Effector memory CD8-positive, alpha-beta T cell (primary cell): ENCODE data around the gene TENT5C.

Source experiments
- ATAC-seq: fragments of 150-1000 bp; cut with Tn5 transposase; replicated peaks from 2 replicates; pipeline ENCODE4 v1.10.0; 2021; ENCODE audit warnings: mild to moderate bottlenecking, moderate library complexity
- DNase-seq, 3 experiments: peaks; one replicate each; pipeline ENCODE4 v3.0.0; 2021
- H3K27ac Mint-ChIP-seq, 2 donors: one replicate each; pipeline ENCODE4 v1.8.0; 2022; ENCODE audit warnings: mild to moderate bottlenecking in 2 of 2, mixed read lengths in 2 of 2, moderate library complexity in 2 of 2
- H3K27me3 Mint-ChIP-seq, 2 donors: one replicate each; pipeline ENCODE4 v1.8.0; 2022; ENCODE audit warnings: mixed read lengths in 2 of 2
- H3K36me3 Mint-ChIP-seq: one replicate; pipeline ENCODE4 v1.8.0; 2022; ENCODE audit warnings: mild to moderate bottlenecking, moderate library complexity, mixed read lengths; ENCODE audit not compliant: insufficient read depth
- H3K4me1 Mint-ChIP-seq, 2 donors: one replicate each; pipeline ENCODE4 v1.8.0; 2022; ENCODE audit warnings: low read depth in 2 of 2, mixed read lengths in 2 of 2
- H3K4me3 Mint-ChIP-seq, 2 donors: one replicate each; pipeline ENCODE4 v1.8.0; 2022; ENCODE audit warnings: mild to moderate bottlenecking in 2 of 2, mixed read lengths in 2 of 2, moderate library complexity in 2 of 2
- H3K9me3 Mint-ChIP-seq, 2 donors: one replicate each; pipeline ENCODE4 v1.8.0; 2022; ENCODE audit warnings: mixed read lengths in 2 of 2

The TENT5C gene

DNA sequence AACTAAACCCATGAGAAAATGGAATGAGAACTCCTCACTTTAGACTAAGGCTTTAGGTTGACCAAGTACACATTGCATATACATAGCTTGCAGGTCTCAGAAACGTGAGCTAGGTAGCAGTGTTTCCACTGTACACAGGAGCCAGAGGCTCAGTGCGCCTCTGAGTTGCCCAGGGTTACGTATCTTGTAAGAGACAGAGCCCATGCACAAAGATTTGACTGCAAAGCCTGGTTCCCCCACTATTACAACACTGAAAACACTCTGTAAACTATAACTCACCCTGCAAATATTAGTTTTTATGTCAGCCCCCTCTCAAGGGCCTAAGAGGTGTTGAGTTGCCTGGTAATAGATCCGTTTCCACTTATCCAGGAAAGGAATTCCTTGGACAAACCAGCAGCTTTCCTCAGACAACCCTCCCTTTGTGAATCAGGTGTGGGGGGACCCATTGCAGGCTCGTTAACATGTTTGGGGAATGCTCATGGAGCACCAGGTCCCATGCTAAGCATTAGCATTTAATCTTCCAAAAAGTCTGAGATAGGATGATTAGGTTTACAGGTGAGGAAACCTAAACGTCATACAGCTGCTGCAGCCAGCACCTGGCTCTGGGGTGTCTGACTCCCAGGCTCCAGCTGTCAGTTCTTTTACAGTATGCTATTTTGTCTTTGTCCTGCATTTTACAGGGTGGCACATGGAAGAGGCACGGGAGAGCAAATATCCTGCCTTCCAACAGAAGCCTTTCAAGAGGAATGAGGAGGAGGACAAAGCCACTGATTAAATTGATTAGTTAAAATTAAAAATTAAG, 25.7 kb downstream of the TENT5C start:
- H3K9me3 Mint-ChIP-seq = no peaks in the 10 kb centered on the region
- ATAC-seq (peak; percentile 25), DNase-seq (no peak)
- no peaks in the 10 kb centered on the region for H3K27me3 Mint-ChIP-seq
- H3K4me3 Mint-ChIP-seq = no peak overlapping the region
- no peak overlapping the region for H3K27ac Mint-ChIP-seq
- peaks cover 48% of the 10 kb centered on the region for H3K36me3 Mint-ChIP-seq
- peaks cover 47 to 65% of the 10 kb centered on the region in 2 donors for H3K4me1 Mint-ChIP-seq

DNA sequence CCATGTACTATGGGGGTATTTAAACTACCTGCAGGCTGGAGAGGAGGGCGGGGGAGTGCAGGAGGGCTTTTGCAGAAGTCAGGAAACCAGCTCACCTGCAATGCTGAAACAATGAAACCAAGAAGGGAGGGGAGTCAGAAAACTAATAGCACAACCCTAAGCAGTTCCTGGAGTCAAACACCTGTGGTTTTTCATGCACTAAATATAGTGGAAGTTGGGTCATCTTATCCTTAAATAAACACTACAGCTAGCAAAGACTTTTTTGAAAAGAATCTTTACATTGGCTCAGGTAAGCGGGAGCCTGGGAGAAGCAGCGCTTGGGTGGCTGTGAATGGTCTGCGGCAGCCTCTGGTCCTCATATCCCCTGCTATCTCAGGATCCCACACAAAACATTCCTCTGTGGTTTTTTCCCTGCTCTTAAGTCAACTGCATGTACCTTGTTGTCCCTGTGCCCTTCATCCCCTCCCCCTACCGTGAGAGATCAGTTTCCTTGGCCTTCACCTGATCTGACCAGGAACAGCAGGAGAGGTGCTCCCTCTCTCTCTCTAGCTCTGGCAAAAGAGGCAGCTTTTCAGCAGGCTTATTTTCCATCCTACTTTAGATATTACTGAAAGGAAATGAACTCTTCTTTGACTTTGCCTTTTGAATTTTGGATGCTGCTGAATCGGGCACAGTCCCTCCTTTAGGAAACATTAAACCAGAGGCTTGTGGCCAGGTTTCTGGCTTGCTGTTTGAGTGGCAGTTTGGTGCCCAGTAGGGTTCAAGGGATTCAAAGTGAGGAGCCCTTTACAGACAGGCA, 26.6 kb downstream of the TENT5C start:
- ATAC-seq (no peak), DNase-seq (no peak)
- Mint-ChIP-seq H3K27me3 (no peaks in the 10 kb centered on the region), H3K36me3 (peaks cover 39% of the 10 kb centered on the region), H3K4me1 (peaks cover 47 to 62% of the 10 kb centered on the region in 2 donors), H3K9me3 (no peaks in the 10 kb centered on the region), H3K27ac (no peak overlapping the region), H3K4me3 (no peak overlapping the region)

DNA sequence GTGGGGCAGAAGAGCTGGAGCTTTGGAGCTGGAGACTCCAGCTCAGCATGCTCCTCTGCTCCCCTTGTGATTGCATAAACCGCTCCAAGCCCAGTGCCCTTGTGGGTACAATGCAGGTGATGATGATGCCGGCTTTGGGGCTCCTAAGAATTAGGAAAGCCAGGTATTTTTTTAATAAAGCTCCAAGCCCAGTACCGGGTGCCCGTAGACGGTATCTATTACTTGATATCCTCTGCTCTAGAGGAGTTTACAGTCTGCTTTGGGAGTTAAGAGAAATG, 27.2 kb downstream of the TENT5C start:
- peak overlapping the region in 1 of 2 donors; percentile 71 for H3K27ac Mint-ChIP-seq
- H3K27me3 Mint-ChIP-seq = no peaks in the 10 kb centered on the region
- peaks cover 35% of the 10 kb centered on the region for H3K36me3 Mint-ChIP-seq
- peaks cover 47 to 60% of the 10 kb centered on the region in 2 donors for H3K4me1 Mint-ChIP-seq
- ATAC-seq = no peak
- H3K9me3 Mint-ChIP-seq = no peaks in the 10 kb centered on the region
- no peak for DNase-seq
- no peak overlapping the region for H3K4me3 Mint-ChIP-seq

DNA sequence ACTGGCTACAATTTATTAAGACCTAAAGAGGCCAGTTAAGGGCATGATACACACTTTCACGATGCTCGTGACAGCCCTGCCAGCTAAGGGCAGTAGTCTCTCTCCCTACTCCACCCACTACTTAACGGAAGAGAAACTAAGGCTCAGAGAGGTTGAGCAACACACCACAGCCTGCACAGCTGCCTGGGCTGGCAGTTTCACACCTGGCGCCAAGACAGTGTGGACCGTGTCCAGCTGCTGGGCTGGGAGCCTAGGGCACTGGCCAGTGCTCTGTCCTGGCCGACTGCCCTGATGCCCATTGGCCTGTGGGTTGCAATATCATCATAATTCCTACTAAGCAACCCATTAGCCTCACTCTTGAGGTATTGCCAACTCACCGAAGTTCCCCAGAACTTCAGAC, 27.6 kb downstream of the TENT5C start:
- ATAC-seq (no peak), DNase-seq (no peak)
- H3K4me3 Mint-ChIP-seq = peak overlapping the region in 1 of 2 donors; percentile 15
- peaks cover 31% of the 10 kb centered on the region for H3K36me3 Mint-ChIP-seq
- H3K27ac Mint-ChIP-seq = peak overlapping the region in 1 of 2 donors; percentile 71
- H3K4me1 Mint-ChIP-seq = peaks cover 47 to 60% of the 10 kb centered on the region in 2 donors
- no peaks in the 10 kb centered on the region for H3K9me3 Mint-ChIP-seq
- no peaks in the 10 kb centered on the region for H3K27me3 Mint-ChIP-seq

DNA sequence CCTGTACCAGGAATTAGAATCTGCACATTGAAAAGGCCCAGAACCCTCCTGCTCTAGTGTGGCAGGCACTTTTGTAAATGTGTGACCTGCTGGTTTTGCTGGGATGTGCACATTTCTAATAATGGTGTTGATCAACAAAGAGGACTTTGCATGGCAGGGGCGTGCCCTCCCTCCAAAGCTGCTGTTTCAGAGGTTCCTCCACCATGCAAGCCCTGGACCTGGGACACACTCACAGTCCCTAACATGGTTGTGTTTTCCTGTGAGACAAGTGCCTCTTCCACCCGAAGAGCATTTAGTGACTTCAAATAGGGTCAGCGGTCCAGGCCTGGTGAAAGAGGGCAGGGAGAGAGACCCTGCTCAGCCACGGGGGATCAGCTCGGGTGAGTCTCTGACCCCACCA, 28.1 kb downstream of the TENT5C start:
- Mint-ChIP-seq H3K4me3 (no peak overlapping the region), H3K36me3 (peaks cover 26% of the 10 kb centered on the region), H3K9me3 (no peaks in the 10 kb centered on the region), H3K4me1 (peaks cover 44 to 58% of the 10 kb centered on the region in 2 donors), H3K27ac (no peak overlapping the region), H3K27me3 (no peaks in the 10 kb centered on the region)
- no peak for ATAC-seq
- no peak for DNase-seq

DNA sequence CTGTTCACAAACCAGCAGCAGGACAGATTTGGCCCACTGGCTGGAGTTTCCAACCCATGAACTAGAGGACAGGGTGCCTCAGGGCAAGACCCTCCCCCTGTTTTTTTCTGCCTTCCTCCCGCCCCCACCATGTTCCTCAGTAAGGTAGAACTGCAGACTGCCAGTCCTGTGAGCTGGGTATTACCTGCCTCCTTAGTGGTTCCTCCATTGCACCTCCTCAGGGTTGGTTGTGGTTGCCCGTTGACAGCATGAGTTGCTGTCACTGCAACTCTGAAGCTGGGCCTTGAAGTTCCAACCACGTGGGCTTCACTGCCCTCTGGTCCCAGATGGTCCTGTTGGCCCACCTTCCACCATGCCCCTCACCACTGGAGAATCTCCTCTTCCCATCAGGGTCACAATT, 28.8 kb downstream of the TENT5C start:
- no peak for ATAC-seq
- Mint-ChIP-seq H3K4me3 (no peak overlapping the region), H3K9me3 (no peaks in the 10 kb centered on the region), H3K27ac (peak overlapping the region in 1 of 2 donors; percentile 56), H3K4me1 (peaks cover 37 to 51% of the 10 kb centered on the region in 2 donors), H3K27me3 (no peaks in the 10 kb centered on the region), H3K36me3 (peaks cover 19% of the 10 kb centered on the region)
- no peak for DNase-seq

DNA sequence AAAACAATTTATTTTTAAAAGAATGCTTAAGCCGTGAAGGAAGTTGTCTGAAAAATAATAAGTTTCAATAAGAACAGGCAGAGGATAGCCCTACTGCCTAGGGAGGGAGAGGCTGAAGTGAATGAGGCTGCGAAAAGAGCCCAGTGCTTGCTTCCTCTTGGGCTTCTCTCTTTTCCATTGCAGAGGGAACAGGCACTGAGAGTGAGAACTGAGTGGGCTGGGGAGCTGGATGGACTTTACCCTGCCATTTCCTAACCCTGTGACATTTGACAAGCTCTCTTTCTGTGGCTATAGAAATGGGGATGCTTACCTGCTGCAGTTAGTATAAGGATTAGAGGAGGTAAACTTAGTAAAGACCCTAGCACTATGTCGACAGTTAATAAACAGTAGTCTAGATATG, 30.0 kb downstream of the TENT5C start:
- H3K9me3 Mint-ChIP-seq = no peaks in the 10 kb centered on the region
- no peak for DNase-seq
- ATAC-seq = no peak
- peaks cover 29 to 43% of the 10 kb centered on the region in 2 donors for H3K4me1 Mint-ChIP-seq
- no peaks in the 10 kb centered on the region for H3K27me3 Mint-ChIP-seq
- H3K27ac Mint-ChIP-seq = no peak overlapping the region
- no peak overlapping the region for H3K4me3 Mint-ChIP-seq
- peaks cover 10% of the 10 kb centered on the region for H3K36me3 Mint-ChIP-seq

DNA sequence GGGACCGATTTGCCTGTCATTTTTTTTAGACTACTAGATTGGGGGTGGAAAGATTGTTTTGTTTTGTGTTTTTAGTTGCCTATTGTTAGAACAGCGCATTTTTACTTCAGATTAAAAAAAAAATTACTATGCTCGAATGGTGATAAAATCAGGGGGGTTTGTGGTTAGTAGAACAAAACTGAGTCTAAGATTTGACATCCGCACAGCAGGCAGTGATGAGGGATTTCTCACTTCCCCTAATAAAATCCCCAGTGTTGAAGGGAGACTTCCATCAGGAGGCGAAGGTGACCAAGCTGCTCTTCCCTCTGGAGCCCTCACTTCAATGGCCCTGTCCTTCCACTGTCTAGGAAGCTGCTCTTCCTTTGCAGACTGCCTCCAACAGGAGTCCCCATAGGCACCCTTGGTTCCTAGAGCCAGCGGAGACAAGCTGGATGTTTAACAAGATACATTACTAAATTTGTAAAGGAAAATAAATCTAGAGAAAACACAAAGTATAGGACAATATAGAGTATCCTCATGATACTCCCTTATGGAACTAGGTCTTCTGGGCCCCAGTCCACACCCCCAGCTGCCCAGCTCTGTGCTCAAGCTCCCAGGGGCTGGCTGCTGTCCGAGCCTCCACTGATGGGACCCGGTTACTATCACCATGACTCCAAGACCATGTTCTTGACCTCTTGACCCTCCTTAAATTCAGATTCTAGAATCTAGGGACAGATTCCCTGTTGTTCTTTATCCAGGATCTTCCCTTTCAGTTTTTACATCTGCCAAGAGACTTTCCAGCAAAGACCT, 31.0 kb downstream of the TENT5C start:
- ATAC-seq = peak; percentile 32
- H3K4me1 Mint-ChIP-seq = peaks cover 28 to 43% of the 10 kb centered on the region in 2 donors

DNA sequence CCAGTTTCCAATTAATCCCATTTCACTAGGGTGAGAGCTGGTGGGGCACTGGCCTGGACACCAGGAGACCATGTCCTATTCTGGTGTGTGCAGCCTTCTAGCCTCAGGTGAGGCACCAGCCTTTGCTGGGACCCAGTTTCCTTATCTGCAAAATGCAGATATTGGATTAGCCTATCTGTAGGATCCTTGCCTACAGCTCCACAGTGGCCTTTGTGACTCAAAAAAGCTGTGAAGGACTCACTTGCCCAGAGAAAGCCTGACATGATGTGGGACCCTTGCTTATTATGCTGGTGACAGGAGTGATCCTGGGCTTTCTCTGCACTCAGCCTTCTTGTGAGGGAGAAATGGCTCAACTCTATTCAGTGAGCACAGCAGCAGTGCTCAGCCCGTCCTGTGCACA, 32.3 kb downstream of the TENT5C start:
- Mint-ChIP-seq H3K27ac (no peak overlapping the region), H3K4me1 (peaks cover 23 to 31% of the 10 kb centered on the region in 2 donors), H3K9me3 (no peaks in the 10 kb centered on the region), H3K36me3 (peaks cover 3% of the 10 kb centered on the region), H3K27me3 (no peaks in the 10 kb centered on the region), H3K4me3 (no peak overlapping the region)
- ATAC-seq (no peak), DNase-seq (no peak)

More for the DNA sequence above, 31.0 kb downstream of the TENT5C start:
- no peak overlapping the region for H3K4me3 Mint-ChIP-seq
- peaks cover 4% of the 10 kb centered on the region for H3K36me3 Mint-ChIP-seq
- no peaks in the 10 kb centered on the region for H3K9me3 Mint-ChIP-seq
- H3K27ac Mint-ChIP-seq = peak overlapping the region in 1 of 2 donors; percentile 32
- no peak for DNase-seq
- H3K27me3 Mint-ChIP-seq = no peaks in the 10 kb centered on the region

DNA sequence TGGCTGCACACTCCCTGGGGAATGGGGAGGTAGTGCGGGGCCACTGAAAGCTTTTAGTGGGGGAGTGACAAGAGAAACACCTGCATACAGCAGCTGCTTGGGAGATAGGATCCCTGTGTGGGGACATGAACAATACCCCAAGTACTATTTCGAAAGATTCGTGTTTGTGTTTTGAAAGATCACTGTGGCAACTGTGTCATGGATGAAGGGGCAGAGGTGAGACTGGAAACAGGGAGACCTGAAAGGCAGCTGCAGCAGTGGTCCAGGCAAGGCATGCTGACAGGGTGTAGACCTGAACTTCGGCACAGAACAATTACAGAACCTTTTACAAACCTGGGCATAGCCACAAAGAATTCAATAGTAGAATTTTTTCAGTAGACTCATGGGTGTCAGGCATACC, 32.9 kb downstream of the TENT5C start:
- Mint-ChIP-seq H3K4me3 (no peak overlapping the region), H3K9me3 (no peaks in the 10 kb centered on the region), H3K27me3 (no peaks in the 10 kb centered on the region), H3K4me1 (peaks cover 23 to 27% of the 10 kb centered on the region in 2 donors), H3K36me3 (peaks cover 3% of the 10 kb centered on the region), H3K27ac (no peak overlapping the region)
- no peak for ATAC-seq
- DNase-seq = no peak

DNA sequence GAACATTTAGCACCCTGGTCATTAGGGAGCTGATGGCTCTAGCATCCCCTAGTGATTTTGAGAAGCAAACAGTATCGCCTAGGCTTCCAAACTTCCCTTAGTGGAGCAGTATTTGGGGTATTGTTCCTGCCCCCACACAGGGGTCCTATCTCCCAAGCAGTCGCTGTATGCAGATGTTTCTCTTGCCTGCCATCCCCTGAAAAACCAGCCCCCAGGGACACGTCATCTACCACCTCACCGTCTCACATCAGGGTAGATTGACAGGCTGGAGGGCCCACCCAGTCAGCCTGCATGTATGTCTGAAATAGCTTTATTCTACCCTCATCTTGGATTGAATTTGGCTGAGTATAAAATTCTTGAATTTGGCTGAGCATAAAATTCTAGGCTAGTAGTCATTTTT, 33.9 kb downstream of the TENT5C start:
- H3K4me3 Mint-ChIP-seq = no peak overlapping the region

DNA sequence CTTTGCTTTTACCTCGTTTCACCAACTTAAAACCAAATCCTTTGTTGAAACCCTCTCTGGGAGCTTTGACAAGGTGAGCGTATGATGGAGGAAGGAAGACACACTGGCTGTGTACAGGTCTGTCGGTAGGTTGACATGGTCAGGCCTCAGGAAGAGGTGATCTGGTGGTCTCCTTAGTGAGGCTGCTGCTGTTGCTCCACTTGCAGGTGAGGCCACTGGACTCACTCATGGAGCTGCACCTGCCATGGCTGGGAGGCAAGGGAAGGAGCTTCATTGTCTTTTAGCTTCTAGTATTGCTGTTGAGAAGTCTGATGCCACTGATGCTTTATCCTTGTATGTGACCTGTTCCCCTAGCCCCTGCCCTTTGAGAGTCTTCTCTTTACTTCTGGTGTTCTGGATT, 35.7 kb downstream of the TENT5C start:
- Mint-ChIP-seq H3K27ac (no peak overlapping the region), H3K36me3 (peaks cover 5% of the 10 kb centered on the region), H3K9me3 (no peaks in the 10 kb centered on the region), H3K4me1 (peaks cover 25 to 30% of the 10 kb centered on the region in 2 donors), H3K27me3 (no peaks in the 10 kb centered on the region), H3K4me3 (no peak overlapping the region)
- no peak for DNase-seq
- no peak for ATAC-seq

More for the DNA sequence above, 33.9 kb downstream of the TENT5C start:
- no peaks in the 10 kb centered on the region for H3K9me3 Mint-ChIP-seq
- no peak for ATAC-seq
- peaks cover 26 to 32% of the 10 kb centered on the region in 2 donors for H3K4me1 Mint-ChIP-seq
- no peaks in the 10 kb centered on the region for H3K27me3 Mint-ChIP-seq
- DNase-seq = no peak
- no peak overlapping the region for H3K27ac Mint-ChIP-seq
- H3K36me3 Mint-ChIP-seq = peaks cover 5% of the 10 kb centered on the region

DNA sequence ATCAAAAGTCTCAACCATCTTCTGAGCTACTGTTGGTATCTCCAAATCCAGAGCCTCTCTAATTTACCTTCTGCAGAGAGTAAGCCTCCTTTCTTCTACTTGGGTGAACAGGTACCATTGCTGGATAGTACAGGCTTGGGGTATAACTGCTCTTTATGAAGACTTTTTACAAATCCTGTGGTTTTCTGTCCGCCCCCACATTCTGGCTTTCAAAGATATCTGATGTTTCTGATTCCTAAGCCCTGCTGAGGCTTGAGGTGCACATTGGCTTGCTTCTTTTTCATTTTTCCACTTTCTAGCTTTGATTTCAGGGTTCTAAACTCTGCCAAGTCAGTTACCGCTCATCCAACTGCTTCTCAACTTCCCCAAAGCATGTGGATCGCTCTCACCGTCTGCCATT, 37.1 kb downstream of the TENT5C start:
- ATAC-seq (no peak), DNase-seq (no peak)
- Mint-ChIP-seq H3K36me3 (peaks cover 5% of the 10 kb centered on the region), H3K27me3 (no peaks in the 10 kb centered on the region), H3K27ac (no peak overlapping the region), H3K4me1 (peaks cover 15 to 20% of the 10 kb centered on the region in 2 donors), H3K9me3 (no peaks in the 10 kb centered on the region), H3K4me3 (no peak overlapping the region)
